ENCODE data around the gene KRT73. TPM values are rescaled to one million over a fixed set of nuclear protein-coding genes. Genes with fewer than 3 reads are reported as not detected.

KRT73 gene
- total and polyA plus RNA-seq, 2 experiments from 2014 or later = not detected

- TF ChIP-seq ZNF462 (CRISPR knock-in tag; IDR thresholded peaks at IDR 0.05) = no peak
- TF ChIP-seq CREB1 (CRISPR knock-in tag; IDR thresholded peaks at IDR 0.05; ENCODE audit: low read depth) = no peak
- no peak for TF ChIP-seq CTCF (conservative IDR thresholded peaks at IDR 0.05; ENCODE audit: low read depth in 2 of 2)
- TF ChIP-seq EZH2 (IDR thresholded peaks at IDR 0.05; ENCODE audit: low read depth, unreplicated experiment) = no peak
- no peak for TF ChIP-seq EZH2phosphoT487 (IDR thresholded peaks at IDR 0.05; ENCODE audit: unreplicated experiment)
Observed at GRCh38 chr12:52613384-52614030, 4.9 kb downstream of the KRT73 start (continued).

Data from GM23338 (cell line).